GM23338 (cell line): ENCODE data around the gene ZDHHC1.

Source experiments
- CREB1 ChIP-seq: fragments of 250-450 bp; sonication (Bioruptor Pico); IDR thresholded peaks from 2 replicates; pipeline ENCODE4 v1.5.0; 2020; ENCODE audit warnings: low read depth, mild to moderate bottlenecking, moderate library complexity
- CTCF ChIP-seq, 2 experiments: fragments of 200-600 bp in 1 of 2; sonication (generic) in 1 of 2; conservative IDR thresholded peaks; 2 replicates each; pipeline versions ENCODE4 v1.5.1 to v1.6.1; 2016 to 2017; ENCODE audit warnings: antibody characterized with exemption in 2 of 2, low read depth in 2 of 2, mild to moderate bottlenecking in 2 of 2, moderate library complexity in 1 of 2
- ETS1 ChIP-seq: IDR thresholded peaks from 2 replicates; pipeline ENCODE4 v1.6.1; 2016; ENCODE audit warnings: antibody characterized with exemption
- EZH2 ChIP-seq: fragments of 200-600 bp; sonication (generic); IDR thresholded peaks from one replicate; pipeline ENCODE4 v1.8.0; 2017; ENCODE audit warnings: antibody characterized with exemption, mild to moderate bottlenecking, low read depth; ENCODE audit not compliant: unreplicated experiment
- EZH2phosphoT487 ChIP-seq: fragments of 200-600 bp; sonication (generic); IDR thresholded peaks from one replicate; pipeline ENCODE4 v1.8.1; 2018; ENCODE audit warnings: antibody characterized with exemption; ENCODE audit not compliant: unreplicated experiment
- JUNB ChIP-seq: IDR thresholded peaks from one replicate; pipeline ENCODE4 v1.6.1; 2016; ENCODE audit warnings: antibody characterized with exemption; ENCODE audit not compliant: unreplicated experiment
- NANOG ChIP-seq: IDR thresholded peaks from 2 replicates; pipeline ENCODE4 v1.6.1; 2016; ENCODE audit warnings: antibody characterized with exemption, borderline replicate concordance
- POLR2AphosphoS5 ChIP-seq: IDR thresholded peaks from 2 replicates; pipeline ENCODE4 v1.6.1; 2016; ENCODE audit warnings: antibody characterized with exemption, low read depth
- ZNF114 ChIP-seq: fragments of 250-450 bp; sonication (Bioruptor Pico); IDR thresholded peaks from 2 replicates; pipeline ENCODE4 v1.5.0; 2020; ENCODE audit warnings: mild to moderate bottlenecking, moderate library complexity
- ZNF331 ChIP-seq: fragments of 250-450 bp; sonication (Bioruptor Pico); IDR thresholded peaks from 2 replicates; pipeline ENCODE4 v1.5.0; 2020; ENCODE audit warnings: low read depth, mild to moderate bottlenecking, moderate library complexity
- TF ChIP-seq, protein P1 (sequence below): IDR thresholded peaks from one replicate; pipeline ENCODE4 v1.6.1; 2018; ENCODE audit warnings: antibody characterized with exemption; ENCODE audit not compliant: unreplicated experiment
- TF ChIP-seq, protein P2 (sequence below): fragments of 250-450 bp; sonication (Bioruptor Pico); IDR thresholded peaks from 2 replicates; pipeline ENCODE4 v1.5.0; 2020; ENCODE audit warnings: mild to moderate bottlenecking, moderate library complexity

DNA sequence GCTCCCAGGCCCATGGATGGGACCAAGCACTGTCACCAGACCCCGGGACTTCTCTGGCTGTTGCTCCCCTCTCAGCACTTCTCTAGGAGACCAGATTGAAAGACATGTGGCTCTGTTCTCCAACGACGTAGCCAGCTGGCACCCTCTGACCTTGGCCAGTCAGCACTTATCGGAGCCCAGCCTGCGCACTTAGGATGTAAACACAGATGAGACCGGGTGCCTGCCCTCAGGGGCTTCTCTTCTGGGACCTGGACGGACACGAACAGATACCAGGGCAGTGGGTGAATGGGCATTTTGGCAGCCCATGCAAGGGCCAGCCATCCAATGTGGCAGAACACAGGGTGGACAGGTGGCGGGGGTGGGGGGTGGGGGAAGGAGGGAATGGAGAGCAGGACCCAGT lies 6.6 kb downstream of the ZDHHC1 start:
- no peak for TF ChIP-seq CTCF (conservative IDR thresholded peaks at IDR 0.05; ENCODE audit: low read depth in 2 of 2)
- no peak for TF ChIP-seq POLR2AphosphoS5
- no peak for TF ChIP-seq EZH2
- TF ChIP-seq, protein P1, sequence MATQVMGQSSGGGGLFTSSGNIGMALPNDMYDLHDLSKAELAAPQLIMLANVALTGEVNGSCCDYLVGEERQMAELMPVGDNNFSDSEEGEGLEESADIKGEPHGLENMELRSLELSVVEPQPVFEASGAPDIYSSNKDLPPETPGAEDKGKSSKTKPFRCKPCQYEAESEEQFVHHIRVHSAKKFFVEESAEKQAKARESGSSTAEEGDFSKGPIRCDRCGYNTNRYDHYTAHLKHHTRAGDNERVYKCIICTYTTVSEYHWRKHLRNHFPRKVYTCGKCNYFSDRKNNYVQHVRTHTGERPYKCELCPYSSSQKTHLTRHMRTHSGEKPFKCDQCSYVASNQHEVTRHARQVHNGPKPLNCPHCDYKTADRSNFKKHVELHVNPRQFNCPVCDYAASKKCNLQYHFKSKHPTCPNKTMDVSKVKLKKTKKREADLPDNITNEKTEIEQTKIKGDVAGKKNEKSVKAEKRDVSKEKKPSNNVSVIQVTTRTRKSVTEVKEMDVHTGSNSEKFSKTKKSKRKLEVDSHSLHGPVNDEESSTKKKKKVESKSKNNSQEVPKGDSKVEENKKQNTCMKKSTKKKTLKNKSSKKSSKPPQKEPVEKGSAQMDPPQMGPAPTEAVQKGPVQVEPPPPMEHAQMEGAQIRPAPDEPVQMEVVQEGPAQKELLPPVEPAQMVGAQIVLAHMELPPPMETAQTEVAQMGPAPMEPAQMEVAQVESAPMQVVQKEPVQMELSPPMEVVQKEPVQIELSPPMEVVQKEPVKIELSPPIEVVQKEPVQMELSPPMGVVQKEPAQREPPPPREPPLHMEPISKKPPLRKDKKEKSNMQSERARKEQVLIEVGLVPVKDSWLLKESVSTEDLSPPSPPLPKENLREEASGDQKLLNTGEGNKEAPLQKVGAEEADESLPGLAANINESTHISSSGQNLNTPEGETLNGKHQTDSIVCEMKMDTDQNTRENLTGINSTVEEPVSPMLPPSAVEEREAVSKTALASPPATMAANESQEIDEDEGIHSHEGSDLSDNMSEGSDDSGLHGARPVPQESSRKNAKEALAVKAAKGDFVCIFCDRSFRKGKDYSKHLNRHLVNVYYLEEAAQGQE = no peak
- no peak for TF ChIP-seq ETS1
- TF ChIP-seq EZH2phosphoT487 = no peak
- no peak for TF ChIP-seq CREB1
- TF ChIP-seq JUNB = no peak
- TF ChIP-seq, protein P2, sequence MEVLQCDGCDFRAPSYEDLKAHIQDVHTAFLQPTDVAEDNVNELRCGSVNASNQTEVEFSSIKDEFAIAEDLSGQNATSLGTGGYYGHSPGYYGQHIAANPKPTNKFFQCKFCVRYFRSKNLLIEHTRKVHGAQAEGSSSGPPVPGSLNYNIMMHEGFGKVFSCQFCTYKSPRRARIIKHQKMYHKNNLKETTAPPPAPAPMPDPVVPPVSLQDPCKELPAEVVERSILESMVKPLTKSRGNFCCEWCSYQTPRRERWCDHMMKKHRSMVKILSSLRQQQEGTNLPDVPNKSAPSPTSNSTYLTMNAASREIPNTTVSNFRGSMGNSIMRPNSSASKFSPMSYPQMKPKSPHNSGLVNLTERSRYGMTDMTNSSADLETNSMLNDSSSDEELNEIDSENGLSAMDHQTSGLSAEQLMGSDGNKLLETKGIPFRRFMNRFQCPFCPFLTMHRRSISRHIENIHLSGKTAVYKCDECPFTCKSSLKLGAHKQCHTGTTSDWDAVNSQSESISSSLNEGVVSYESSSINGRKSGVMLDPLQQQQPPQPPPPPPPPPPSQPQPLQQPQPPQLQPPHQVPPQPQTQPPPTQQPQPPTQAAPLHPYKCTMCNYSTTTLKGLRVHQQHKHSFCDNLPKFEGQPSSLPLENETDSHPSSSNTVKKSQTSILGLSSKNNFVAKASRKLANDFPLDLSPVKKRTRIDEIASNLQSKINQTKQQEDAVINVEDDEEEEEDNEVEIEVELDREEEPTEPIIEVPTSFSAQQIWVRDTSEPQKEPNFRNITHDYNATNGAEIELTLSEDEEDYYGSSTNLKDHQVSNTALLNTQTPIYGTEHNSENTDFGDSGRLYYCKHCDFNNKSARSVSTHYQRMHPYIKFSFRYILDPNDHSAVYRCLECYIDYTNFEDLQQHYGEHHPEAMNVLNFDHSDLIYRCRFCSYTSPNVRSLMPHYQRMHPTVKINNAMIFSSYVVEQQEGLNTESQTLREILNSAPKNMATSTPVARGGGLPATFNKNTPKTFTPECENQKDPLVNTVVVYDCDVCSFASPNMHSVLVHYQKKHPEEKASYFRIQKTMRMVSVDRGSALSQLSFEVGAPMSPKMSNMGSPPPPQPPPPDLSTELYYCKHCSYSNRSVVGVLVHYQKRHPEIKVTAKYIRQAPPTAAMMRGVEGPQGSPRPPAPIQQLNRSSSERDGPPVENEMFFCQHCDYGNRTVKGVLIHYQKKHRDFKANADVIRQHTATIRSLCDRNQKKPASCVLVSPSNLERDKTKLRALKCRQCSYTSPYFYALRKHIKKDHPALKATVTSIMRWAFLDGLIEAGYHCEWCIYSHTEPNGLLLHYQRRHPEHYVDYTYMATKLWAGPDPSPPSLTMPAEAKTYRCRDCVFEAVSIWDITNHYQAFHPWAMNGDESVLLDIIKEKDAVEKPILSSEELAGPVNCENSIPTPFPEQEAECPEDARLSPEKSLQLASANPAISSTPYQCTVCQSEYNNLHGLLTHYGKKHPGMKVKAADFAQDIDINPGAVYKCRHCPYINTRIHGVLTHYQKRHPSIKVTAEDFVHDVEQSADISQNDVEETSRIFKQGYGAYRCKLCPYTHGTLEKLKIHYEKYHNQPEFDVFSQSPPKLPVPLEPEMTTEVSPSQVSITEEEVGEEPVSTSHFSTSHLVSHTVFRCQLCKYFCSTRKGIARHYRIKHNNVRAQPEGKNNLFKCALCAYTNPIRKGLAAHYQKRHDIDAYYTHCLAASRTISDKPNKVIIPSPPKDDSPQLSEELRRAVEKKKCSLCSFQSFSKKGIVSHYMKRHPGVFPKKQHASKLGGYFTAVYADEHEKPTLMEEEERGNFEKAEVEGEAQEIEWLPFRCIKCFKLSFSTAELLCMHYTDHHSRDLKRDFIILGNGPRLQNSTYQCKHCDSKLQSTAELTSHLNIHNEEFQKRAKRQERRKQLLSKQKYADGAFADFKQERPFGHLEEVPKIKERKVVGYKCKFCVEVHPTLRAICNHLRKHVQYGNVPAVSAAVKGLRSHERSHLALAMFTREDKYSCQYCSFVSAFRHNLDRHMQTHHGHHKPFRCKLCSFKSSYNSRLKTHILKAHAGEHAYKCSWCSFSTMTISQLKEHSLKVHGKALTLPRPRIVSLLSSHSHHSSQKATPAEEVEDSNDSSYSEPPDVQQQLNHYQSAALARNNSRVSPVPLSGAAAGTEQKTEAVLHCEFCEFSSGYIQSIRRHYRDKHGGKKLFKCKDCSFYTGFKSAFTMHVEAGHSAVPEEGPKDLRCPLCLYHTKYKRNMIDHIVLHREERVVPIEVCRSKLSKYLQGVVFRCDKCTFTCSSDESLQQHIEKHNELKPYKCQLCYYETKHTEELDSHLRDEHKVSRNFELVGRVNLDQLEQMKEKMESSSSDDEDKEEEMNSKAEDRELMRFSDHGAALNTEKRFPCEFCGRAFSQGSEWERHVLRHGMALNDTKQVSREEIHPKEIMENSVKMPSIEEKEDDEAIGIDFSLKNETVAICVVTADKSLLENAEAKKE (CRISPR knock-in tag) = no peak
- no peak for TF ChIP-seq ZNF114 (CRISPR knock-in tag)
- no peak for TF ChIP-seq ZNF331 (CRISPR knock-in tag)
- no peak for TF ChIP-seq NANOG
